Embryonic facial prominence (tissue), 1 donor: ENCODE measurements around the gene ADGRB3.

ENCODE experiments used
- DNase-seq: peaks from one replicate; pipeline ENCODE4 v3.0.0-alpha.2; 2016; ENCODE audit errors: extremely low spot score

The ADGRB3 gene

GRCh38 chr6:68634726-68635411 lies at the start of gene ADGRB3:
ADGRB3 (plus strand) TSS chr6:68635282; CDS start chr6:68638676, 3,394 bp downstream.
- DNase-seq, result peak; percentile 82

GRCh38 chr6:68593558-68593957 lies 41.5 kb upstream of the ADGRB3 start:
- DNase-seq, result no peak

- DNase-seq, result no peak
These were observed 37.4 kb upstream of the ADGRB3 start for GRCh38 chr6:68597642-68598041.

GRCh38 chr6:68615938-68616337 lies 19.1 kb upstream of the ADGRB3 start:
- DNase-seq, result no peak

- no peak for DNase-seq
These were observed 9.1 kb upstream of the ADGRB3 start for GRCh38 chr6:68625998-68626397.

GRCh38 chr6:68628161-68628560 lies 6.9 kb upstream of the ADGRB3 start:
- no peak for DNase-seq

- DNase-seq, result no peak
These were observed 2.3 kb upstream of the ADGRB3 start for GRCh38 chr6:68632734-68633133.

GRCh38 chr6:68633281-68633971 lies 1.7 kb upstream of the ADGRB3 start:
- no peak for DNase-seq

- DNase-seq, result no peak
These were observed 933 bp upstream of the ADGRB3 start for GRCh38 chr6:68633972-68634725.

- DNase-seq, result no peak
These were observed 277 bp downstream of the ADGRB3 start for GRCh38 chr6:68635412-68635705.

- DNase-seq, result peak; percentile 51
These were observed 828 bp downstream of the ADGRB3 start for GRCh38 chr6:68635706-68636513.

GRCh38 chr6:68636666-68637065 lies 1.6 kb downstream of the ADGRB3 start:
- DNase-seq, result no peak

- no peak for DNase-seq
These were observed 2.0 kb downstream of the ADGRB3 start for GRCh38 chr6:68637071-68637470.

GRCh38 chr6:68637782-68638181 lies 2.7 kb downstream of the ADGRB3 start:
- DNase-seq, result no peak

- DNase-seq, result no peak
These were observed 3.3 kb downstream of the ADGRB3 start for GRCh38 chr6:68638230-68638900.

GRCh38 chr6:68639211-68639610 lies 4.1 kb downstream of the ADGRB3 start:
- DNase-seq, result no peak

- no peak for DNase-seq
These were observed 4.9 kb downstream of the ADGRB3 start for GRCh38 chr6:68639826-68640490.

- no peak for DNase-seq
These were observed 5.4 kb downstream of the ADGRB3 start for GRCh38 chr6:68640491-68640835.

- no peak for DNase-seq
These were observed 6.1 kb downstream of the ADGRB3 start for GRCh38 chr6:68641172-68641571.

- no peak for DNase-seq
These were observed 7.0 kb downstream of the ADGRB3 start for GRCh38 chr6:68642081-68642480.

GRCh38 chr6:68642977-68643376 lies 7.9 kb downstream of the ADGRB3 start:
- no peak for DNase-seq
